ENCODE data around the gene MEOX2.

MEOX2 gene

DNA sequence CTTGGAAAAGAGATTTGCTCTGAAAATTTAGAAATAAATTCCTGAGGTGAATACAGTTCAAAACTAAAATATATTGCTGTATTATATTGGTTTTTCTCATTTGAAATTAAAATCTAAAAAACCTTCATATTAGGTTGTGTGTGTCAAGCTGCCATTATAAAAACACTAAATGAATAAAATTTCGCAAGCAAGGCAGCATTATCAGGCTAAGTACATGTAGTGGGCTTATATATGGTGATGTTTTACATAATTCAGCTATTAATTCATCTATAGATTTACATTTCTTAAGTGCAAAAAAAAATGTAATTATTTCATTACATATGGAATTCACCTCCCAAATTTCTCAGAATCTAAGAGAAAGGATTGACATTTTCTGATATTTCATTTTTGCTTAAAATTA lies 5.3 kb downstream of the MEOX2 start:
- H3K27me3 ChIP-seq (ENCODE audit: insufficient read depth, low read length, poor library complexity, severe bottlenecking) = no peaks in the 10 kb centered on the region
- no peak overlapping the region for H3K9ac ChIP-seq (ENCODE audit: low read depth, low read length, poor library complexity, severe bottlenecking)
- H3K9me3 ChIP-seq (ENCODE audit: insufficient read depth, low read depth, low read length) = no peaks in the 10 kb centered on the region
- TF ChIP-seq, protein P1, sequence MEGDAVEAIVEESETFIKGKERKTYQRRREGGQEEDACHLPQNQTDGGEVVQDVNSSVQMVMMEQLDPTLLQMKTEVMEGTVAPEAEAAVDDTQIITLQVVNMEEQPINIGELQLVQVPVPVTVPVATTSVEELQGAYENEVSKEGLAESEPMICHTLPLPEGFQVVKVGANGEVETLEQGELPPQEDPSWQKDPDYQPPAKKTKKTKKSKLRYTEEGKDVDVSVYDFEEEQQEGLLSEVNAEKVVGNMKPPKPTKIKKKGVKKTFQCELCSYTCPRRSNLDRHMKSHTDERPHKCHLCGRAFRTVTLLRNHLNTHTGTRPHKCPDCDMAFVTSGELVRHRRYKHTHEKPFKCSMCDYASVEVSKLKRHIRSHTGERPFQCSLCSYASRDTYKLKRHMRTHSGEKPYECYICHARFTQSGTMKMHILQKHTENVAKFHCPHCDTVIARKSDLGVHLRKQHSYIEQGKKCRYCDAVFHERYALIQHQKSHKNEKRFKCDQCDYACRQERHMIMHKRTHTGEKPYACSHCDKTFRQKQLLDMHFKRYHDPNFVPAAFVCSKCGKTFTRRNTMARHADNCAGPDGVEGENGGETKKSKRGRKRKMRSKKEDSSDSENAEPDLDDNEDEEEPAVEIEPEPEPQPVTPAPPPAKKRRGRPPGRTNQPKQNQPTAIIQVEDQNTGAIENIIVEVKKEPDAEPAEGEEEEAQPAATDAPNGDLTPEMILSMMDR (conservative IDR thresholded peaks at IDR 0.05; ENCODE audit: low read length) = no peak
- TF ChIP-seq EZH2phosphoT487 (IDR thresholded peaks at IDR 0.05; ENCODE audit: borderline replicate concordance) = no peak
- H4K20me1 ChIP-seq (ENCODE audit: insufficient read depth, low read length, poor library complexity, severe bottlenecking) = no peaks in the 10 kb centered on the region
- no peaks in the 10 kb centered on the region for H3K36me3 ChIP-seq (ENCODE audit: insufficient read depth, low read length)
- no peak overlapping the region for H3K4me2 ChIP-seq (ENCODE audit: low read depth, low read length, poor library complexity, severe bottlenecking)
- no peaks in the 10 kb centered on the region for H3K79me2 ChIP-seq (ENCODE audit: insufficient read depth, low read length)
- no peak overlapping the region for H2AFZ ChIP-seq (ENCODE audit: low read length)
- no peak overlapping the region for H3K4me3 ChIP-seq (ENCODE audit: low read length, poor library complexity, severe bottlenecking)
- no peaks in the 10 kb centered on the region for H3K9me2 ChIP-seq (replicated peaks; ENCODE audit: low read depth, low read length)
- no peaks in the 10 kb centered on the region for H3F3A ChIP-seq (ENCODE audit: low read depth)
- no peaks in the 10 kb centered on the region for H3K4me1 ChIP-seq (ENCODE audit: insufficient read depth, low read length, poor library complexity, severe bottlenecking)

DNA sequence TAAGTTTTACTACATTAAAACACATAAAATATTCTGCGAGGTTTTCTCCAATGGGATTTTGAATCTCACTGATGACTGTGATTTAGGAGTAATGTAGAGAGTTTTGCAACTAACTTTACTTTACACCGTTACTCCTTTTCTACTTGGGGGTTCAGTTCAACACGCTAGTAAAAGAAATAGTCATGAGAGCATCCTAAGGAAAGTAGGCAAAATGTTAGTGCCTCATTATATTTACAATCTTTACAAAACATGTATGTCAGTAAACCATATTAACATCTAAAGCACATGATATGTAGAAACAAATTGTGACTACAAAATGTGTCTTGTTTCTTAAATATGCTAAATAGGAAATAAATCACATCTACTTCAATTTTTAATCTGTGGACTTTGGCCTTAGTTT lies 6.0 kb downstream of the MEOX2 start:
- H3K79me2 ChIP-seq (ENCODE audit: insufficient read depth, low read length) = no peaks in the 10 kb centered on the region
- H3K9me3 ChIP-seq (ENCODE audit: insufficient read depth, low read depth, low read length) = no peaks in the 10 kb centered on the region
- H4K20me1 ChIP-seq (ENCODE audit: insufficient read depth, low read length, poor library complexity, severe bottlenecking) = no peaks in the 10 kb centered on the region
- no peak overlapping the region for H3K4me2 ChIP-seq (ENCODE audit: low read depth, low read length, poor library complexity, severe bottlenecking)
- H3F3A ChIP-seq (ENCODE audit: low read depth) = no peaks in the 10 kb centered on the region
- no peak overlapping the region for H3K9ac ChIP-seq (ENCODE audit: low read depth, low read length, poor library complexity, severe bottlenecking)
- no peak overlapping the region for H2AFZ ChIP-seq (ENCODE audit: low read length)
- TF ChIP-seq EZH2phosphoT487 (IDR thresholded peaks at IDR 0.05; ENCODE audit: borderline replicate concordance) = no peak
- TF ChIP-seq, protein P1 (conservative IDR thresholded peaks at IDR 0.05; ENCODE audit: low read length) = no peak
- no peak overlapping the region for H3K4me3 ChIP-seq (ENCODE audit: low read length, poor library complexity, severe bottlenecking)
- H3K4me1 ChIP-seq (ENCODE audit: insufficient read depth, low read length, poor library complexity, severe bottlenecking) = no peaks in the 10 kb centered on the region
- H3K27me3 ChIP-seq (ENCODE audit: insufficient read depth, low read length, poor library complexity, severe bottlenecking) = no peaks in the 10 kb centered on the region
- H3K36me3 ChIP-seq (ENCODE audit: insufficient read depth, low read length) = no peaks in the 10 kb centered on the region
- H3K9me2 ChIP-seq (replicated peaks; ENCODE audit: low read depth, low read length) = no peaks in the 10 kb centered on the region

DNA sequence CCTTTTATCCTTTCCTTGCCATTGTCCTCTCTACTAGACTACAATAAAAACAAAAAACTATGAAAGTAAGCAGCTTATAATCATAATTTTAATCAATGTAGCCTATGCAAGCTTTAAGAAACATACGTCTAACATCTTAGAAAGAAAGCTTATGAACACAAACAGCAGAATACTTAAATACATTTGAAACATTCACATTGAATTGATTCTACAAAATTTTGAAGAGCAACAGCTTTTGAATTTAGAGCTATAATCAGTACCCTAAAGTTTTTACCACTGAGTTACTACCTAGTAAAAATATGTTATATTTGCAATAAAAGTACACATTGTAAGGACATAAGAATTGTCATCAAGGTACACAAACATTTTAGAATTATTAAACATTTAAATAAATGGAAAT lies 7.2 kb downstream of the MEOX2 start:
- H2AFZ ChIP-seq (ENCODE audit: low read length) = no peak overlapping the region
- TF ChIP-seq, protein P1 (conservative IDR thresholded peaks at IDR 0.05; ENCODE audit: low read length) = no peak
- no peak for TF ChIP-seq EZH2phosphoT487 (IDR thresholded peaks at IDR 0.05; ENCODE audit: borderline replicate concordance)
- no peaks in the 10 kb centered on the region for H3K9me3 ChIP-seq (ENCODE audit: insufficient read depth, low read depth, low read length)
- H3K4me3 ChIP-seq (ENCODE audit: low read length, poor library complexity, severe bottlenecking) = no peak overlapping the region
- no peak overlapping the region for H3K9ac ChIP-seq (ENCODE audit: low read depth, low read length, poor library complexity, severe bottlenecking)
- H3K27me3 ChIP-seq (ENCODE audit: insufficient read depth, low read length, poor library complexity, severe bottlenecking) = no peaks in the 10 kb centered on the region
- H3K4me1 ChIP-seq (ENCODE audit: insufficient read depth, low read length, poor library complexity, severe bottlenecking) = no peaks in the 10 kb centered on the region
- H3K9me2 ChIP-seq (replicated peaks; ENCODE audit: low read depth, low read length) = no peaks in the 10 kb centered on the region
- no peaks in the 10 kb centered on the region for H3K36me3 ChIP-seq (ENCODE audit: insufficient read depth, low read length)
- H3K4me2 ChIP-seq (ENCODE audit: low read depth, low read length, poor library complexity, severe bottlenecking) = no peak overlapping the region
- no peaks in the 10 kb centered on the region for H3F3A ChIP-seq (ENCODE audit: low read depth)
- H3K79me2 ChIP-seq (ENCODE audit: insufficient read depth, low read length) = no peaks in the 10 kb centered on the region
- no peaks in the 10 kb centered on the region for H4K20me1 ChIP-seq (ENCODE audit: insufficient read depth, low read length, poor library complexity, severe bottlenecking)
